Stimulated activated CD4-positive, alpha-beta T cell treated with anti-CD3 and anti-CD28 coated beads, Interleukin-4, amount 100 ng/mL, for 24 hours (primary cell): ENCODE results near the gene PIK3R4.

Experiments
- DNase-seq: peaks from one replicate; pipeline ENCODE4 v3.0.0-alpha.2; 2020

Gene PIK3R4

DNA sequence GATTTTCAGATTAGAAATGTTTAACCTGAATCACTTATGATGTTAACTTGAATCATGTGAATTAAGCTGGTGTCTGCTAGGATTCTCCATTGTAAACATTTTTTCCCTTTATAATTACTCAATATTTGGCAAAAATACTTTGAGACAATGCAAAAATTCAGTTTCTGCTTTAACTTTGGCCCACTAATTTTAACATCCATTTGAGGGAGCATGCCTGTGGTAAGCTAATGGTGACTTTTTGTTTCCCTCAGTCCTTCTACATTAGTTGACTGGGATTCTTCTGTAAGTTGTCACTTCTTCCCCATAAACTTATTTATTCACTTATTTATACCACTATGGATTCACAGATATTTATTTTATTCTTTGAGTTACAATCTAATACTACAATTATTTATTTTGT lies 59.3 kb downstream of the PIK3R4 start:
- no peak for DNase-seq

DNA sequence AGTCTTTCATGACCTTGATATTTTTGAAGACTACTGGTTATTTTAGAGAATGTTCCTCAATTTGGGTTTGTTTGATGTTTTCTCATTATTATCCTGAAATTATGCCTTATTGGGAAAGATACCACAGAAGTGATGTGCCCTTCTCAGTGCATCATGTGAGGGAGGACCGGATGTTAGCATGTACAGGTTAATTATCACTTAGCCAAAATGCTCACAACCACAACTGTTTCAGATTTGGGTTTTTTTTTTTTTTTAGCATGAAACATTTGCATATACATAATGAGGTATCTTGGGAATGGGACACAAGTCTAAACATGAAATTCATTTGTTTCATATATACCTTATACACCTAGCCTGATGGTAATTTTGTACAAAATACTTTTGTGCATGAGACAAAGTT lies 59.8 kb downstream of the PIK3R4 start:
- no peak for DNase-seq

DNA sequence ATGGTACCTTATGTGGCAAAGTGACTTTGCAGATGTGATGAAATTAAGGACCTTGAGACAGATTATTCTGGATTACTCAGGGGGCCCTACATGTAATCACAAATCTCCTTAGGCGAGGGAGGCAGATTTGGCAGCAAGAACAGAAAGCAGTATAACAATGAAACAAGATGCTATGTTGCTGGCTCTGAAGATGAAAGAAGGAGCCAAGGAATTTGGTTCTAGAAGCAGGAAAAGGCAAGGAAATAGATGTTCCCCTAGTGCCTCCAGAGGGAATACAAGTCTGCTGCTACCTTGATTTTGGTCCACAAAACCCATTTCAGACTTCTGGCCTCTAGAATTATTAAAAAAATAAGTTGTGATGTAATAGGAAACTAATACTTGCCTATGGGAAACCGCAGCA lies 64.5 kb downstream of the PIK3R4 start:
- no peak for DNase-seq

- DNase-seq, result no peak
Observed at GRCh38 chr3:130679218-130679617, 67.4 kb downstream of the PIK3R4 start.

- DNase-seq, result no peak
Observed at GRCh38 chr3:130677343-130677742, 69.3 kb downstream of the PIK3R4 start.

DNA sequence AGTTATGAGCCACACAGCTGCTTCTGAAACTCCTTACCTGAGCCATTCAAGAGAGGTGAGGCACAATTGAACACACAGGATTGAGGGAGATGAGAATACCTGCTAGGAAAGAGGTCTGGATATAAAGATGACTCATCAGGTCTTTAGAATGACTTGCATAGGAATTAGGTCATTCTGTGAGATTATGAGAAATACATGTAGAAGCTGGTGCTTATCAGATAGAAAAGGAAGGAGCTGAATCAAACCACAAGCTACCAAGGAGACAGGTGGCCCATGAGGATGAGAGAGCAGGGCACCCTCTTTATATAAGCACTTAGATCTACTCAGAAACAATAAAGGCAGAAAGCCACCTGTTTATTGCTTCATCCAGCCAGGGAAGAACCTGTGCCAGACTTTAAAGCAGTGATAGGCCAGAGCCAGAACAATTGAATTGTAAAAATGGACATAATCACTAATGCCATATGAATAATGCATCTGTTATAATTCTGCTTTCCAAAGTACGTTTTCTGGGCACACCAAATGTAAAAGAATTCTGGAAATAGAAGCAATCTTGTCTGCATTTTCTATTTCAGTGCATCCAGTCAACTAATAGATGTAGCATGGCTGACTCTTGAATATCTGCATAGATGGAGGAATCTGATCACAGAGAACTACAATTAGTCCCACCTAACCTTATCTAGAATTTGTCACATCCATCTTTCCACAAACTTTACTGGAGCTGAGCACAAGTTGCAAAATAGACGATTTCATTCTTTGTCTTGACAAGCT lies 74.9 kb downstream of the PIK3R4 start:
- no peak for DNase-seq

DNA sequence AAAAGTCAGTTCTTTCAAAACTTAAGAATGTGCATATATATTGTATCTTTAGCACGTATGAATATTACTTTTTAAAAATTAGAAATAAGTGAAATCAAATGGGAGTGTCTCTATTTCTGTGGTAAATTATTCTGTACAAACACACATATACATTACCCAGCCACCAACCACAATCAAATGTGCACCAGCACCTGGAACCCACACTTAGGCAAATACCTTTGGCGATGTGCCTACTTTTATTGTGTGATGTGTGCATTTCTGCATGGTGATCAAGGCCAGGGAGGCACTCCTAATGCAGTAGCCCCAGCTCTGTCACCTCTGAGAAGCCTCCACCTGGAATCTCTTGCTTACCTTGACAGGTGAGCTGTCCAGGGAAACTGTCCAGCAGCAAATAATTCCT lies 76.9 kb downstream of the PIK3R4 start:
- no peak for DNase-seq

- DNase-seq, result no peak
Observed at GRCh38 chr3:130663092-130663491, 83.5 kb downstream of the PIK3R4 start.

DNA sequence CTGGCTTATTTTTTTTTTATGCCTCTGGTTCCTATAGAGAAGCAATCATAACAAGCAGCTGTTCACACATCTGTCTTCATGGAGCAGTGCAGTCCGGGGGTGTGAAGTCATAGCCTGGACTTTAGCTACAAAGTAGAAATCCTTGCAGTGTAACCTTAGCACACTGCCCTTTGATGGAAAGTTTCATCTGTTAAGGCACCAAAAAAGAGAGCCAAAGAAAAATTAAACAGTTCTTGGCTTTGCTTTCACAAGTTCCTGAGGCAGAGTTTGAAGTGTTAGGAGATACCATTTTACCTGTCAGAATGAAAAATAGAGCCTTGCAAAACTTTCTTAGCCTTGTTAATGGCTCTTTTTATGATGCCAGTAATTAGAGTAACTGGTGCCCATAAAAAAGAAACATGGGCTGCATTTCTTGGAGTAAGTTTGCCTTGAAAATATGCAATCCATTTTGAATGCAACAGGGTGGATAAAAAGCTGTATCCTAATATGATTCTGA lies 84.1 kb downstream of the PIK3R4 start:
- no peak for DNase-seq

GRCh38 chr3:130661140-130661891 lies 85.3 kb downstream of the PIK3R4 start:
- DNase-seq, result no peak

DNA sequence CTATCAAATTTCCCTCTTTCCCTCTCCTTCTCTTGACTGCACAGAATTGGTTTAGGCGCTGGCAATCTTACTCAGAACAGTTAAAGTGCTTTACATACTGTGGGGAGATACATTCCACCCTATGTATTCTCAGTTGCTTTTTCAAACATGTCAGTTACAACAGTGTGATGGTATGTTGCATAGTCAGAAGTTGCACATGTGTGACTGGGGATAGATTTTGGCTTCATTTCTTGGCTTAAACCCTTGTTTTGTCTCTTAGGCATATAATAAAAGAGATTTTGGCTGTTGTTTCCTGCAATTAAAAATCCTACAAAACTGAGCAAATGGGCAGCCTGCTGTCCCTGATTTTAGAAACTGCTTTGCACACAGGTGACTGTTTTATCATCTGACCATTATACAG lies 86.7 kb downstream of the PIK3R4 start:
- DNase-seq, result no peak

GRCh38 chr3:130658678-130659077 lies 88.0 kb downstream of the PIK3R4 start:
- no peak for DNase-seq

DNA sequence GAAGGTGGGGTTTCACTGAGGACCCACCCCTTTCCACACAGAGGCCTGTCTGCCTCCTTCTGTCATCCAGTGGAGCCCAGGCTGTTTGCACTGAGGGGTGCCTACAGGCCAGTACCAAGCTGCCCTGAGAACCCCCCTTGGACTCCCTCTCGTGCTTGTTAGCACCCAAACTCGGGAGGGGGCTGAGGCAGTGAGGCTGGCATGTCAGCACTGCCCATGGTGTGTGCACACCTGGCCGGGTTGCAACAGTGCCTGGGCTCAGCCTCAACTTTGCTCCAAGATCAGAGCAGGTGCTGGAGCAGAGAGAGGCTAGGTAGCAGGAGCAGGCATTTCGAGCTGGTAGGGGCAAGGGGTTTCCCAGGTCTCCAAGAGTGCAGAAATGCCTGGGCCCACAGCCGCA lies 90.0 kb downstream of the PIK3R4 start:
- DNase-seq, result no peak

GRCh38 chr3:130654921-130655320 lies 91.7 kb downstream of the PIK3R4 start:
- DNase-seq, result no peak

GRCh38 chr3:130654091-130654490 lies 92.5 kb downstream of the PIK3R4 start:
- no peak for DNase-seq

- no peak for DNase-seq
Observed at GRCh38 chr3:130649061-130649654, 97.5 kb downstream of the PIK3R4 start.

- DNase-seq, result no peak
Observed at GRCh38 chr3:130648293-130648692, 98.3 kb downstream of the PIK3R4 start.

DNA sequence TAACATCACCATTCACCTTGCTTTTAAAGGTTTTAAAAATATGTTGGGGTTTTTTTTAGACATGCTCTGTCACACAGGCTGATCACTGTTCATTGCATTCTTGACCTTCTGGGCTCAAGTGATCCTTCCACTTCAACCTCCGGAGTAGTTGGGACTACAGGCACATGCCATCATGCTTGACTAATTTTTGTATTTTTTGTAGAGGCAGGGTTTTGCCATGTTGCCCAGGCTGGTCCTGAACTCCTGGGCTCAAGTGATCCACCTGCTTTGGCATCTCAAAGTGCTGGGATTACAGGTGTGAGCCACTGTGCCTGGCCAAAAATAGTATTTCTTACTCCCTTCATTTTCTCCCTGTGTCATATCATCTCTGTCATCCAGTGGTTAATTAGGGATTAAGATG lies 101.4 kb downstream of the PIK3R4 start:
- DNase-seq, result no peak

- DNase-seq, result no peak
Observed at GRCh38 chr3:130644628-130645253, 101.9 kb downstream of the PIK3R4 start.

DNA sequence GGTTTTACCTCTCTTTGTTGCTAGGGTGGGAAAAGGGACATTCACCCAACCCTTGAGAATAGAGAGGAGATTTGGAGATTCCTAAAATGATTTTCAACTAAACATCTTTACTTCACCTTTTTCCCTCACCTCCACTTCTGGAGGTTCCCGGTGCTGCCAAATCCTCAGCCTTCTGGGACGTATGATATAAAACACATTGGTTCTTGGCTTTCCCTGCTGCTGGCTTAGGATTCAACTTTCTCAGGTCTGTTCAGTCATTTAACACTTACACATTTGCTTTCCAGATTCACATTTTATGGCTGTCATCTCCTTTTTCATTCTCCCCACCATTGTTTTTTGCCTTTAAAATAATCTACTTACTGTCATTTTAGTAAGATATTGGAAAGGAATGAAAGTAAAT lies 106.6 kb downstream of the PIK3R4 start:
- DNase-seq, result no peak

DNA sequence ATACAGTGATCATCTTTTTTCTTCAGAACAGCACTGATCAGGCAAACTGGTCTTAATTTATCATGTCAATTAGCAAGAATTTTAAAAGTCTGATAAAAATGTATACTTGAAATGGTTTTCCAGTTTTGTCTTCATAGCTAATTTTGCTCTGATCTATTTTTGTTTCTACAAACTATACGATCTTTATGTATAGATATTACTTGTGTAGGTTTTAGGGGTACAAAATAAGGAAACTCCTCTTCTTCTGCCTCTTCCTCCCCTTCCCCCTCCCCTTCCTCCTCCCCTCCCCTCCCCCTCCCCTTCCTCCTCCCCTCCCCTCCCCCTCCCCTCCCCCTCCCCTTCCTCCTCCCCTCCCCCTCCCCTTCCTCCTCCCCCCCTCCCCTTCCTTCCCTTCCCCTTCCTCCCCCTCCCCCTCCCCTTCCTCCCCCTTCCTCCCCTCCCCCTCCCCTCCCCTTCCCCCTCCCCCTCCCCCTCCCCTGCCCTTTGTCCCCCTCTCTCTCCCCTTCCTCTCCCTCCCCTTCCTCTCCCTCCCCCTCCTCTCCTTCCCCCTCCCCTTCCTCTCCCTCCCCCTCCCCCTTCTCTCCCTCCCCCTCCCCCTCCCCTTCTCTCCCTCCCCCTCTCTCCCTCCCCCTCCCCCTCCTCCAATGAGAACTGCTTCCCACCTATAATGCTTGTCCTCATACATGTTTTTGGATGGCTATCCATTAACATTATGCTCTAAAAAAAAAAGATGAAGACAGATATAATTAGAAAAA lies 110.0 kb downstream of the PIK3R4 start:
- DNase-seq, result no peak

DNA sequence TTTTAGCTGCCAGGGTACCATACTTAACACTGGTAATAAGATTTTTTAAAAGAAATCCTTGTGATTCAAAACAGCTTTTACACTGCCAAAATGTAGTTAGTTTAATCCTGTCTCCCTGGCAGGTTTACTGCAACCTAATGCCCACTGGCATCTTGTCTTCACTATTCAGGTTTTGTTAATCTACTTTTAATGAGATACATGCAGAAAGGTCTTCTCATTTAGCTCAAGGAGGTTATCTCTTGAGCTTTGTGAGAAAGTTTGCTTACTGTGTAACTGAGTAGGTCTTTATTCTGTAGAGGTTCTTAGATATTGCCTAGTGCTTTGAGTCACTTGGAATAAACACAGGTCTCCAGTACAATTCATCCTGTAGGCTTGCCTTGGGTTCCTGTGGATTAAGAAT lies 110.7 kb downstream of the PIK3R4 start:
- no peak for DNase-seq

GRCh38 chr3:130635285-130635684 lies 111.3 kb downstream of the PIK3R4 start:
- DNase-seq, result no peak
